Endothelial cell (in vitro differentiated cells): ENCODE measurements around the gene DHRS4L2. TPM values are rescaled to one million over a fixed set of nuclear protein-coding genes. Genes with fewer than 3 reads are reported as not detected.
A peak's percentile ranks its signal among the peaks of the same experiment; 100 is the strongest.
"Not testable (repeated sequence)": the region's sequence is repeated elsewhere in the genome, so short reads cannot be mapped to it uniquely, and the experiment has no call there.

Experiments used
- DNase-seq: peaks from one replicate; pipeline ENCODE4 v3.0.0; 2021; ENCODE audit warnings: low spot score
- H3K27ac Mint-ChIP-seq: one replicate; pipeline ENCODE4 v1.8.0; 2021; ENCODE audit warnings: mixed read lengths, inconsistent platforms; ENCODE audit not compliant: unreplicated experiment
- H3K27me3 Mint-ChIP-seq: one replicate; pipeline ENCODE4 v1.8.0; 2021; ENCODE audit warnings: mild to moderate bottlenecking, moderate library complexity, mixed read lengths, inconsistent platforms; ENCODE audit not compliant: unreplicated experiment
- H3K36me3 Mint-ChIP-seq: one replicate; pipeline ENCODE4 v1.8.0; 2021; ENCODE audit warnings: mild to moderate bottlenecking, low read depth, mixed read lengths, inconsistent platforms; ENCODE audit not compliant: unreplicated experiment
- H3K4me1 Mint-ChIP-seq: one replicate; pipeline ENCODE4 v1.8.0; 2021; ENCODE audit warnings: mild to moderate bottlenecking, mixed read lengths, inconsistent platforms; ENCODE audit not compliant: unreplicated experiment
- H3K4me3 Mint-ChIP-seq: one replicate; pipeline ENCODE4 v1.8.0; 2021; ENCODE audit warnings: mild to moderate bottlenecking, mixed read lengths, inconsistent platforms; ENCODE audit not compliant: unreplicated experiment
- H3K9me3 Mint-ChIP-seq: one replicate; pipeline ENCODE4 v1.8.0; 2021; ENCODE audit warnings: mixed read lengths, inconsistent platforms; ENCODE audit not compliant: unreplicated experiment
- long read RNA-seq: library from polyadenylated mRNA; unstranded; transcript quantifications from one replicate; pipeline ENCODE4 v2.0.0, GENCODE V29; 2020; ENCODE audit not compliant: unreplicated experiment
- total RNA-seq: library from RNA; stranded (reverse); fragmentation: NEBNext Ultra II Directional; extraction: Animal tissue kit (Norgen Biotek cat#: 25700); gene quantifications from one replicate; pipeline ENCODE4 v1.2.1, GENCODE V29; 2021; ENCODE audit not compliant: unreplicated experiment
- TF ChIP-seq, protein P1 (sequence below): fragments of 200-600 bp; sonication (generic); IDR thresholded peaks from one replicate; pipeline ENCODE4 v1.5.0; 2021; ENCODE audit warnings: antibody characterized with exemption; ENCODE audit not compliant: unreplicated experiment

Gene DHRS4L2
- 19.2 TPM for total RNA-seq
- long read RNA-seq, partial matches to known transcripts, result 0 of 7 reads
- long read RNA-seq, other reads (novel, unspliced or antisense), result 5 of 7 reads

DNA sequence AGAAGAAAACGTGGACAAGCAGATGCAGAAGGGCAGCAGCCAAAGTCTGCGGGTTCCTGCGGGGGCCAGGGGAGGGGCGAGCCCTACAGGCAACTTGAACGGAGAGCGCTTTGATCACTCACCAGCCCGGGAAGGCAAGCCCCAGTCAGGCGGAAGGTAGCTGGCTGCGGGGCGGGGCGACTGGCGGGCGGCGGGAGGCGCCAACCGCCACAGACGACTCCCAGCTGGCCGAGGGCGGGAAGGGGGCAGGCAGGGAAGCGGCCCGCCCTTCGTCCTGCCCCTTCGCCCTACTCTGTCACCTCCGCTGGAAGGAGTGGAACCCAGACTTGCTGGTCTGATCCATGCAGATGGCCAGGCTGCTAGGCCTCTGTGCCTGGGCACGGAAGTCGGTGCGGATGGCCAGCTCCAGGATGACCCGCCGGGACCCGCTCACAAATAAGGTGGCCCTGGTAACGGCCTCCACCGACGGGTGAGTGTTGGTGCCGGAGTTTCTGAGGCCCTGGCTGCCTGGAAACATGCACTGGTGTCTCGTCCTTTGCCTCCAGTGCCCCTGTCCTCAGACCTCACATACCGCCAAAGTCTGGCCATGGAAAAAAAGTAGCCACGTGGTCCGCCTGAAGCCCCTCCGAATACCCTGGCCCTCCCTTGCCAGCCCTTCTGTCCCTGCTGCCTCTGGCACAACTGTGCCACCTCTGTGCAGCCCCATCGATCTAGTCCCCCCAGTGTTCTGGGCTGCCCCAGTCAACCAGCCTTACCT lies at the start of gene DHRS4L2:
TSS of gene DHRS4L2 (plus strand) at position 323 of the 757 bp plus-strand sequence. CDS start at position 342, 19 bp downstream.
- H3K27me3 Mint-ChIP-seq, H3K9me3 Mint-ChIP-seq, H3K27ac Mint-ChIP-seq, H3K36me3 Mint-ChIP-seq: not testable (repeated sequence)
- Mint-ChIP-seq H3K4me3 (peak within 1 kb of the TSS; percentile 65), H3K4me1 (peaks cover 12% of the 10 kb centered on the region)
- DNase-seq, result peak; percentile 77

DNA sequence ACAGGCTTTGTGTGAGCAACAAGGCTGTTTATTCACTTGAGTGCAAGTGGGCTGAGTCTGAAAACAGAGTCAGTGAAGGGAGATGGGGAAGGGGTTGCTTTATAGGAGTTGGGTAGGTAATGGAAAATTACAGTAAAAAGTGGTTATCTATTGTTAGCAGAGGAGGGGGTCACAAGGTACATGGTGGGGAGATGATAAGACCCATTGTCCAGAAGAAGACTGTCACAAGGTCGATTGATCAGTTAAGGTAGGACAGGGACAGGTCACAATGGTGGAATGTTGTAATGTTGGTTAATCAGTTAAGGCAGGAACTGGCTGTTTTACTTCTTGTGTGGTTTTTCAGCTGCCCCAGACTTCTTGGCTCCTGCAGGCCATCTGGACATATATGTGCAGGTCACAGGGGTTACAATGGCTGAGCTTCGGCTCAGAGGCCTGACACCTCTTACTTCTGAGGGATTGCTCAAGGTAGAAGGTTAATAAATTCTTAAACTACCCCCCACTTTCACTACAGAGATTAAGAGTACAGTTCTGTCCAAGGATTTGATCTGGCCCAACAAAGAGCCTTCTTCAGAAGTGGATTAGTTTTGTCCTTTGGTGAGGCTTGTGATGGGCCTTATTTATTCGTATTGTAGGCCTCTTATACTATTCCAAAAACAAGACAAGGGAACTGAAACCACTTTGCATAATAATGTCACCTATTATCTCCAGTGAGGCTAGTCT lies 49.0 kb upstream of the DHRS4L2 start:
- Mint-ChIP-seq H3K36me3 (peaks cover 4% of the 10 kb centered on the region), H3K4me1 (no peaks in the 10 kb centered on the region), H3K27ac (peak overlapping the region; percentile 40), H3K9me3 (no peaks in the 10 kb centered on the region), H3K4me3 (no peak overlapping the region), H3K27me3 (peaks cover 6% of the 10 kb centered on the region)
- no peak for DNase-seq
- TF ChIP-seq, protein P1, sequence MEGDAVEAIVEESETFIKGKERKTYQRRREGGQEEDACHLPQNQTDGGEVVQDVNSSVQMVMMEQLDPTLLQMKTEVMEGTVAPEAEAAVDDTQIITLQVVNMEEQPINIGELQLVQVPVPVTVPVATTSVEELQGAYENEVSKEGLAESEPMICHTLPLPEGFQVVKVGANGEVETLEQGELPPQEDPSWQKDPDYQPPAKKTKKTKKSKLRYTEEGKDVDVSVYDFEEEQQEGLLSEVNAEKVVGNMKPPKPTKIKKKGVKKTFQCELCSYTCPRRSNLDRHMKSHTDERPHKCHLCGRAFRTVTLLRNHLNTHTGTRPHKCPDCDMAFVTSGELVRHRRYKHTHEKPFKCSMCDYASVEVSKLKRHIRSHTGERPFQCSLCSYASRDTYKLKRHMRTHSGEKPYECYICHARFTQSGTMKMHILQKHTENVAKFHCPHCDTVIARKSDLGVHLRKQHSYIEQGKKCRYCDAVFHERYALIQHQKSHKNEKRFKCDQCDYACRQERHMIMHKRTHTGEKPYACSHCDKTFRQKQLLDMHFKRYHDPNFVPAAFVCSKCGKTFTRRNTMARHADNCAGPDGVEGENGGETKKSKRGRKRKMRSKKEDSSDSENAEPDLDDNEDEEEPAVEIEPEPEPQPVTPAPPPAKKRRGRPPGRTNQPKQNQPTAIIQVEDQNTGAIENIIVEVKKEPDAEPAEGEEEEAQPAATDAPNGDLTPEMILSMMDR, result no peak

DNA sequence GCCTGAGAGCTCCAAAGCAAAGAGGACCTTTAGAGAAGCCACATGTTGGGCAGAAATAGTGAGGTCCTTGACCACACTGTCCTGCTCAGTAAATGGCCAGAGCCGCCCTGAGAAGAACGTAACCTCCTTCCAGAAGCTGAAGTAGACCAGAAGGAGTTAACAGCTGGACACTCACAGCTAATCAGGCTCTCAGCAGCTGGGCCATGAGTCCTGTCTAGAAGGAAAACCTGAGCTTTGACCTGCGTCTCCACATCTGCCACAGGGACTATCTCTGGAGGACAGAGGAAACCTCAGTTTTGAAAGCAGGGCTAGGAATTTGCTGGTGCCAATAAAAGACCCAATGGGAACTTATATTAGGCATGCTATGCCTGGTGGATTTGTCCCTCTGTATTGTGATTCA lies 47.5 kb upstream of the DHRS4L2 start:
- H3K27me3 Mint-ChIP-seq, result peaks cover 6% of the 10 kb centered on the region
- H3K4me1 Mint-ChIP-seq, result no peaks in the 10 kb centered on the region
- no peaks in the 10 kb centered on the region for H3K9me3 Mint-ChIP-seq
- TF ChIP-seq, protein P1, result no peak
- DNase-seq, result no peak
- no peak overlapping the region for H3K27ac Mint-ChIP-seq
- H3K36me3 Mint-ChIP-seq, result peaks cover 4% of the 10 kb centered on the region
- no peak overlapping the region for H3K4me3 Mint-ChIP-seq

DNA sequence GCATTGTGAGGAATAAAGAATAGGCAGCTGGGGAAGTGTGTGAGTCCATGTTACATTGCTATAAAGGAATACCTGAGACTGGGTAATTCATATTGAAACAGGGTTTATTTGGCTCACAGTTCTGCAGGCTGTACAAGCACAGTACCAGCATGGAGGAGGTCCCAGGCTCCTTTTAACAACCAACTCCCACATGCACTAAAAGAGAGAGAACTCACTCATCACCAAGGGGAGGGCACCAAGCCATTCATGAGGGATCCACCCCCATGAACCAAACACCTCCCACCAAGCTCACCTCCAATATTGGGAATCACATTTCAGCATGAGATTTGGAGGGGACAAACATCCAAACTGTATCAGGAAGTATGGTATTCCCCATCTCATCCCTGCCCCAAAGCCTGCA lies 47.1 kb upstream of the DHRS4L2 start:
- Mint-ChIP-seq H3K36me3 (peaks cover 4% of the 10 kb centered on the region), H3K4me1 (no peaks in the 10 kb centered on the region), H3K27ac (no peak overlapping the region), H3K4me3 (no peak overlapping the region), H3K27me3 (peaks cover 6% of the 10 kb centered on the region), H3K9me3 (no peaks in the 10 kb centered on the region)
- DNase-seq, result no peak
- TF ChIP-seq, protein P1, result no peak

DNA sequence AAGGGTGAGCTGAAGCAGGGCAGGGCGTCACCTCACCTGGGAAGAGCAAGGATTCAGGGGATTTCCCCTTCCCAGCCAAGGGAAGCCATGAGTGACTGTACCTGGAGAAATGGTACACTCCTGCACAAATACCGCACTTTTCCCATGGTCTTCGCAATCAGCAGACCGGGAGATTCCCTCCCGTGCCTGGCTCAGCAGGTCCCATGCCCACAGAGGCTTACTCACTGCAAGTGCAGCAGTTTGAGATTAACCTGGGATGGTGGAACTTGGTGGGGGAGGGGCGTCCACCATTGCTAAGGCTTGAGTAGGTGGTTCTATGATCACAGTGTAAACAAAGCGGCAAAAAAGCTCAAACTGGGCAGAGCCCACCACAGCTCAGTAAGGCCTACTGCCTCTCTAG lies 46.1 kb upstream of the DHRS4L2 start:
- Mint-ChIP-seq H3K27ac (no peak overlapping the region), H3K9me3 (no peaks in the 10 kb centered on the region), H3K27me3 (peaks cover 6% of the 10 kb centered on the region), H3K4me3 (no peak overlapping the region), H3K4me1 (peaks cover 4% of the 10 kb centered on the region), H3K36me3 (peaks cover 4% of the 10 kb centered on the region)
- DNase-seq, result no peak
- TF ChIP-seq, protein P1, result no peak

DNA sequence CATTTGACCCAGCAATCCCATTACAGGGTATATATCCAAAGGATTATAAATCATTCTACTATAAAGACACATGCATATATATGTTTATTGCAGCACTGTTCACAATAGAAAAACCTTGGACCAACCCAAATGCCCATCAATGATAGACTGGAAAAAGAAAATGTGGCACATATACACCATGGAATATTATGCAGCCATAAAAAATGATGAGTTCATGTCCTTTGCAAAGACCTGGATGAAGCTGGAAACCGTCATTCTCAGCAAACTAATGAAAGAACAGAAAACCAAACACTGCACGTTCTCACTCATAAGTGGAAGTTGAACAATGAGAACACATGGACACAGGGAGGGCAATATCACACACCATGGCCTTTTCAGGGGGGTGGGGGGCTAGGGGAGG lies 39.7 kb upstream of the DHRS4L2 start:
- H3K4me1 Mint-ChIP-seq, H3K4me3 Mint-ChIP-seq, H3K9me3 Mint-ChIP-seq, H3K27ac Mint-ChIP-seq, H3K36me3 Mint-ChIP-seq, DNase-seq: not testable (repeated sequence)
- peaks cover 14% of the 10 kb centered on the region for H3K27me3 Mint-ChIP-seq
